HG03457 (cell line): ENCODE results near the gene TAS1R1.

ENCODE experiments used
- ATAC-seq: cut with Tn5 transposase; IDR thresholded peaks from one replicate; pipeline ENCODE4 v1.9.1; 2021; ENCODE audit warnings: moderate number of reproducible peaks; ENCODE audit not compliant: unreplicated experiment

The TAS1R1 gene

GRCh38 chr1:6570100-6570499 lies 15.0 kb downstream of the TAS1R1 start:
- ATAC-seq, result no peak

- no peak for ATAC-seq
These were observed 15.9 kb downstream of the TAS1R1 start for GRCh38 chr1:6570987-6571386.

GRCh38 chr1:6572653-6573383 lies 17.7 kb downstream of the TAS1R1 start:
- no peak for ATAC-seq

GRCh38 chr1:6574025-6574620 lies 19.0 kb downstream of the TAS1R1 start:
- no peak for ATAC-seq

- ATAC-seq, result no peak
These were observed 19.7 kb downstream of the TAS1R1 start for GRCh38 chr1:6574818-6575217.

- ATAC-seq, result no peak
These were observed 22.9 kb downstream of the TAS1R1 start for GRCh38 chr1:6577831-6578525.

- ATAC-seq, result no peak
These were observed 23.7 kb downstream of the TAS1R1 start for GRCh38 chr1:6578624-6579373.

- ATAC-seq, result peak; percentile 96
These were observed 24.4 kb downstream of the TAS1R1 start, which contains the start of gene ZBTB48 for GRCh38 chr1:6579374-6580118. Gene ZBTB48 (plus strand): TSS chr1:6579994. CDS start chr1:6580610, 616 bp downstream.

- no peak for ATAC-seq
These were observed 25.0 kb downstream of the TAS1R1 start for GRCh38 chr1:6580119-6580592.

GRCh38 chr1:6580593-6581409 lies 25.7 kb downstream of the TAS1R1 start:
- ATAC-seq, result no peak

- ATAC-seq, result no peak
These were observed 26.6 kb downstream of the TAS1R1 start for GRCh38 chr1:6581561-6582305.

GRCh38 chr1:6582370-6582769 lies 27.3 kb downstream of the TAS1R1 start:
- no peak for ATAC-seq

- ATAC-seq, result no peak
These were observed 29.3 kb downstream of the TAS1R1 start for GRCh38 chr1:6584126-6585080.

GRCh38 chr1:6585081-6585722 lies 30.1 kb downstream of the TAS1R1 start:
- no peak for ATAC-seq

GRCh38 chr1:6585841-6586240 lies 30.7 kb downstream of the TAS1R1 start:
- ATAC-seq, result no peak

- no peak for ATAC-seq
These were observed 31.3 kb downstream of the TAS1R1 start for GRCh38 chr1:6586404-6586816.
